Endothelial cell of umbilical vein (primary cell): ENCODE measurements around the gene NRARP. TPM values are rescaled to one million over a fixed set of nuclear protein-coding genes. Genes with fewer than 3 reads are reported as not detected.

ENCODE experiments used
- BruUV-seq: library from RNA; stranded (reverse); fragments of 400-500 nt; replicated peaks from 2 replicates; lab custom pipeline; 2021; lab: Mats Ljungman, UMichigan
- CTCF ChIA-PET: fragments of 300-600, 350-600 bp; sonication (Branson Sonifier 250); formaldehyde crosslinking; loops from one replicate; lab custom pipeline; 2021; ENCODE audit warnings: antibody characterized with exemption, inconsistent platforms; lab: Charles Lee
- POLR2A ChIA-PET: fragments of 300-600, 350-600 bp; sonication (Branson Sonifier 250); formaldehyde crosslinking; loops from one replicate; lab custom pipeline; 2021; ENCODE audit warnings: antibody characterized with exemption, inconsistent platforms; lab: Charles Lee
- DNase-seq: peaks from one replicate; pipeline ENCODE4 v3.0.0-alpha.2; 2011; ENCODE audit warnings: low read depth, low spot score
- FAIRE-seq: peaks from 2 replicates; lab custom pipeline; 2011; peaks lifted over from hg19 to GRCh38; lab: Jason Lieb, UNC
- H2AFZ ChIP-seq: 2 replicates; pipeline ENCODE4 v1.6.0; 2012; ENCODE audit warnings: low read depth, low read length, control low read depth, inconsistent platforms
- H3K27ac ChIP-seq: 2 replicates; pipeline ENCODE4 v1.5.1; 2011; ENCODE audit warnings: low read depth, mild to moderate bottlenecking, control low read depth, low read length, moderate library complexity; ENCODE audit not compliant: insufficient read depth
- H3K27me3 ChIP-seq, 2 experiments: 2 replicates each; pipeline versions ENCODE4 v1.6.0 to v1.6.1; 2011; ENCODE audit warnings: low read length in 2 of 2, mixed read lengths in 1 of 2; ENCODE audit not compliant: control insufficient read depth in 2 of 2, insufficient read depth in 2 of 2
- H3K36me3 ChIP-seq, 2 experiments: 2 replicates in 1 of 2; 3 replicates in 1 of 2; pipeline ENCODE4 v1.5.1; 2011; ENCODE audit warnings: low read length in 2 of 2, mild to moderate bottlenecking in 1 of 2, moderate library complexity in 1 of 2; ENCODE audit not compliant: control insufficient read depth in 2 of 2, insufficient read depth in 2 of 2; ENCODE audit errors: extremely low read depth in 1 of 2
- H3K4me1 ChIP-seq: 3 replicates; pipeline ENCODE4 v1.5.1; 2011; ENCODE audit warnings: mild to moderate bottlenecking, low read length; ENCODE audit not compliant: control insufficient read depth, insufficient read depth; ENCODE audit errors: extremely low read depth
- H3K4me2 ChIP-seq: 2 replicates; pipeline ENCODE4 v1.6.1; 2011; ENCODE audit warnings: low read length, control low read depth, mixed read lengths; ENCODE audit not compliant: insufficient read depth
- H3K4me3 ChIP-seq, 3 experiments: fragments of 200-600 bp in 1 of 3; sonication (generic), shearing (Covaris generic) in 1 of 3; replicated peaks in 1 of 3; 2 replicates each; pipeline ENCODE4 v1.5.1; 2011 to 2016; ENCODE audit warnings: control low read depth in 3 of 3, low read length in 3 of 3, mild to moderate bottlenecking in 2 of 3, inconsistent platforms in 1 of 3, low read depth in 1 of 3, moderate library complexity in 1 of 3; ENCODE audit not compliant: insufficient read depth in 1 of 3
- H3K79me2 ChIP-seq: 2 replicates; pipeline ENCODE4 v1.6.0; 2012; ENCODE audit warnings: low read length, inconsistent platforms; ENCODE audit not compliant: control insufficient read depth, insufficient read depth
- H3K9ac ChIP-seq: replicated peaks from 2 replicates; pipeline ENCODE3; 2011; ENCODE audit warnings: low read length, control low read depth; ENCODE audit not compliant: insufficient read depth; ENCODE audit errors: extremely low read depth
- H3K9me1 ChIP-seq: replicated peaks from 3 replicates; pipeline ENCODE4 v1.6.0; 2011; ENCODE audit warnings: mild to moderate bottlenecking, low read length; ENCODE audit not compliant: control insufficient read depth, insufficient read depth; ENCODE audit errors: extremely low read depth
- H3K9me3 ChIP-seq: replicated peaks from 2 replicates; pipeline ENCODE4 v1.5.1; 2012; ENCODE audit warnings: low read length, inconsistent platforms; ENCODE audit not compliant: control insufficient read depth, insufficient read depth
- H4K20me1 ChIP-seq: replicated peaks from 2 replicates; pipeline ENCODE3; 2011; ENCODE audit warnings: mild to moderate bottlenecking, low read length; ENCODE audit not compliant: control insufficient read depth, insufficient read depth; ENCODE audit errors: extremely low read depth
- CTCF ChIP-seq, 2 donors: IDR thresholded peaks; 1 replicate in 1 of 2; 2 replicates in 1 of 2; pipeline ENCODE4 v1.5.1; 2011; ENCODE audit warnings: low read length in 2 of 2, mild to moderate bottlenecking in 2 of 2, moderate library complexity in 2 of 2, control low read depth in 1 of 2, inconsistent platforms in 1 of 2, low read depth in 1 of 2; ENCODE audit not compliant: insufficient read depth in 1 of 2; ENCODE audit errors: extremely low read depth in 1 of 2
- EZH2 ChIP-seq: IDR thresholded peaks from 2 replicates; pipeline ENCODE4 v1.6.1; 2012; ENCODE audit warnings: borderline replicate concordance, low read depth, mild to moderate bottlenecking, moderate library complexity, low read length, inconsistent platforms; ENCODE audit not compliant: severe bottlenecking
- FOS ChIP-seq: IDR thresholded peaks from 2 replicates; pipeline ENCODE4 v1.6.1; 2011; ENCODE audit warnings: mild to moderate bottlenecking, low read length, moderate library complexity, borderline replicate concordance; ENCODE audit not compliant: insufficient read depth
- GATA2 ChIP-seq: IDR thresholded peaks from 2 replicates; pipeline ENCODE4 v1.7.0; 2011; ENCODE audit warnings: low read depth, mild to moderate bottlenecking, moderate library complexity, mixed read lengths, low read length; ENCODE audit not compliant: insufficient read length, insufficient read depth
- JUN ChIP-seq: IDR thresholded peaks from 2 replicates; pipeline ENCODE4 v1.6.1; 2011; ENCODE audit warnings: borderline replicate concordance, low read depth; ENCODE audit not compliant: insufficient read length, insufficient read depth
- MAX ChIP-seq: IDR thresholded peaks from 2 replicates; pipeline ENCODE4 v1.6.1; 2011; ENCODE audit not compliant: insufficient read depth, insufficient read length
- MYC ChIP-seq: IDR thresholded peaks from one replicate; pipeline ENCODE4 v1.6.1; 2011; ENCODE audit warnings: mild to moderate bottlenecking, low read depth, low read length
- POLR2A ChIP-seq: IDR thresholded peaks from 2 replicates; pipeline ENCODE4 v1.6.1; 2012; ENCODE audit warnings: low read depth, mild to moderate bottlenecking, control low read depth, low read length
- POLR2AphosphoS5 ChIP-seq: IDR thresholded peaks from 2 replicates; pipeline ENCODE4 v1.6.1; 2012; ENCODE audit warnings: low read depth, mild to moderate bottlenecking, control low read depth, low read length, moderate library complexity; ENCODE audit not compliant: insufficient read depth
- dilution Hi-C: fragments of 300-500 bp; cut with MboI; formaldehyde crosslinking; loops from one replicate; pipeline ENCODE4 v1.15.0; 2019; ENCODE audit warnings: low sequenced_read_pairs; ENCODE audit not compliant: extremely low pct_ligation_motif_present
- intact Hi-C: fragments of 100-400 bp; cut with micrococcal nuclease; formaldehyde crosslinking; loops from one replicate; pipeline ENCODE4 v1.10.0; 2022
- polyA plus RNA-seq, 4 experiments: library from polyadenylated mRNA; depleted of rRNA in 3 of 4; stranded (reverse) in 3 of 4; unstranded in 1 of 4; fragments of >200 nt; gene quantifications; 2 replicates each; pipeline versions ENCODE4 v1.2.1 to v1.2.3, GENCODE V29; 2011 to 2012; ENCODE audit warnings: missing spikeins in 1 of 4
- total RNA-seq: library from RNA; stranded (reverse); gene quantifications from 2 replicates; pipeline ENCODE4 v1.2.3, GENCODE V29; 2021

The NRARP gene
- total and polyA plus RNA-seq, 2 donors (not counting 3 experiments of a cell fraction or from before 2014, with no cell fraction given): 50.0 to 72.9 TPM

- Histone ChIP-seq H2AFZ (no peak overlapping the region), H3K4me2 (no peak overlapping the region), H3K9ac (no peak overlapping the region), H3K9me3 (no peaks in the 10 kb centered on the region), H3K27me3 (no peaks in the 10 kb centered on the region), H3K4me1 (peaks cover 27% of the 10 kb centered on the region), H4K20me1 (no peaks in the 10 kb centered on the region), H3K36me3 (no peaks in the 10 kb centered on the region), H3K79me2 (no peaks in the 10 kb centered on the region), H3K27ac (no peak overlapping the region), H3K9me1 (no peaks in the 10 kb centered on the region), H3K4me3 (no peak overlapping the region)
- intact Hi-C loops: no loop called here
- DNase-seq (no peak), FAIRE-seq (no peak)
- CTCF ChIA-PET: interaction anchor here (1.0 kb wide), 1 partner anchor 21 kb away, joined by 3 read pairs; no protein-coding TSS in a partner anchor
- dilution Hi-C loops: no loop called here
- TF ChIP-seq MAX (no peak), POLR2A (no peak), FOS (no peak), POLR2AphosphoS5 (no peak), CTCF (IDR thresholded peaks at IDR 0.05; ENCODE audit: extremely low read depth in 1 of 2, insufficient read depth in 1 of 2, low read depth in 1 of 2, low read length in 2 of 2) (no peak), MYC (no peak), EZH2 (no peak), GATA2 (no peak), JUN (no peak)
- POLR2A ChIA-PET: interaction anchor here (0.6 kb wide), 1 partner anchor 94 kb away, joined by 5 read pairs; no protein-coding TSS in a partner anchor
- BruUV-seq: no TSS peak
Measured at GRCh38 chr9:137317718-137318511, 15.8 kb upstream of the NRARP start.
